Stimulated activated CD4-positive, alpha-beta T cell treated with anti-CD3 and anti-CD28 coated beads, Interleukin-2, amount 100 ng/mL, for 48 hours (primary cell): ENCODE data around the gene CACNA1E.

ENCODE experiments used
- DNase-seq, 2 donors: peaks; one replicate each; pipeline ENCODE4 v3.0.0-alpha.2; 2020

The CACNA1E gene

GRCh38 chr1:181778640-181779260, 295.4 kb downstream of the CACNA1E start:
- no peak for DNase-seq

- no peak for DNase-seq
These were observed 296.0 kb downstream of the CACNA1E start for GRCh38 chr1:181779343-181779742.

- DNase-seq: no peak
These were observed 299.9 kb downstream of the CACNA1E start for GRCh38 chr1:181783208-181783607.

- no peak for DNase-seq
These were observed 300.8 kb downstream of the CACNA1E start for GRCh38 chr1:181784039-181784683.

GRCh38 chr1:181789395-181789794, 306.1 kb downstream of the CACNA1E start:
- no peak for DNase-seq

- no peak for DNase-seq
These were observed 308.4 kb downstream of the CACNA1E start for GRCh38 chr1:181791721-181792120.

GRCh38 chr1:181793831-181794230, 310.5 kb downstream of the CACNA1E start:
- no peak for DNase-seq

- DNase-seq: no peak
These were observed 311.0 kb downstream of the CACNA1E start for GRCh38 chr1:181794332-181794731.

GRCh38 chr1:181798191-181798926, 315.0 kb downstream of the CACNA1E start:
- DNase-seq: no peak

GRCh38 chr1:181801617-181802016, 318.3 kb downstream of the CACNA1E start:
- DNase-seq: no peak

GRCh38 chr1:181802466-181802865, 319.1 kb downstream of the CACNA1E start:
- no peak for DNase-seq

GRCh38 chr1:181803421-181803820, 320.1 kb downstream of the CACNA1E start:
- DNase-seq: no peak

GRCh38 chr1:181804989-181805388, 321.7 kb downstream of the CACNA1E start:
- DNase-seq: no peak

- DNase-seq: no peak
These were observed 323.4 kb downstream of the CACNA1E start for GRCh38 chr1:181806746-181807145.

GRCh38 chr1:181807251-181807650, 323.9 kb downstream of the CACNA1E start:
- no peak for DNase-seq

GRCh38 chr1:181809991-181810545, 326.8 kb downstream of the CACNA1E start:
- DNase-seq: no peak

GRCh38 chr1:181812208-181812607, 328.9 kb downstream of the CACNA1E start:
- no peak for DNase-seq

GRCh38 chr1:181813266-181813665, 329.9 kb downstream of the CACNA1E start:
- no peak for DNase-seq

GRCh38 chr1:181816608-181817007, 333.3 kb downstream of the CACNA1E start:
- DNase-seq: no peak

GRCh38 chr1:181817091-181817490, 333.8 kb downstream of the CACNA1E start:
- no peak for DNase-seq

- DNase-seq: no peak
These were observed 335.1 kb downstream of the CACNA1E start for GRCh38 chr1:181818459-181818858.

- DNase-seq: no peak
These were observed 335.6 kb downstream of the CACNA1E start for GRCh38 chr1:181818943-181819342.

- DNase-seq: no peak
These were observed 338.4 kb downstream of the CACNA1E start for GRCh38 chr1:181821701-181822100.
